NT2/D1 (cell line): ENCODE data around the gene SMCHD1.

Experiments used
- DNase-seq: peaks from one replicate; pipeline ENCODE4 v3.0.0-alpha.2; 2011; ENCODE audit warnings: low read depth, low spot score
- H3K27me3 ChIP-seq: 2 replicates; pipeline ENCODE4 v1.6.0; 2011; ENCODE audit warnings: mild to moderate bottlenecking; ENCODE audit not compliant: insufficient read length, insufficient read depth
- H3K36me3 ChIP-seq: 2 replicates; pipeline ENCODE4 v1.6.1; 2011; ENCODE audit warnings: mild to moderate bottlenecking, low read length, mixed read lengths; ENCODE audit not compliant: insufficient read depth, insufficient read length
- H3K4me1 ChIP-seq: 2 replicates; pipeline ENCODE4 v1.5.1; 2011; ENCODE audit not compliant: insufficient read depth, insufficient read length
- H3K4me3 ChIP-seq: 2 replicates; pipeline ENCODE4 v1.5.1; 2011; ENCODE audit warnings: low read depth; ENCODE audit not compliant: insufficient read length
- H3K9ac ChIP-seq: 2 replicates; pipeline ENCODE4 v1.6.0; 2011; ENCODE audit warnings: low read depth; ENCODE audit not compliant: insufficient read length
- H3K9me3 ChIP-seq: 2 replicates; pipeline ENCODE4 v1.5.1; 2011; ENCODE audit warnings: mild to moderate bottlenecking, low read length; ENCODE audit not compliant: insufficient read depth
- SUZ12 ChIP-seq: IDR thresholded peaks from 2 replicates; pipeline ENCODE4 v1.6.1; 2011; ENCODE audit not compliant: insufficient read length, insufficient read depth; ENCODE audit errors: extremely low read depth
- YY1 ChIP-seq: IDR thresholded peaks from 2 replicates; pipeline ENCODE4 v1.6.1; 2011; ENCODE audit not compliant: insufficient read length, insufficient read depth
- ZNF274 ChIP-seq: IDR thresholded peaks from 2 replicates; pipeline ENCODE4 v1.6.1; 2011; ENCODE audit warnings: mild to moderate bottlenecking, low read depth, low read length

The SMCHD1 gene

DNA sequence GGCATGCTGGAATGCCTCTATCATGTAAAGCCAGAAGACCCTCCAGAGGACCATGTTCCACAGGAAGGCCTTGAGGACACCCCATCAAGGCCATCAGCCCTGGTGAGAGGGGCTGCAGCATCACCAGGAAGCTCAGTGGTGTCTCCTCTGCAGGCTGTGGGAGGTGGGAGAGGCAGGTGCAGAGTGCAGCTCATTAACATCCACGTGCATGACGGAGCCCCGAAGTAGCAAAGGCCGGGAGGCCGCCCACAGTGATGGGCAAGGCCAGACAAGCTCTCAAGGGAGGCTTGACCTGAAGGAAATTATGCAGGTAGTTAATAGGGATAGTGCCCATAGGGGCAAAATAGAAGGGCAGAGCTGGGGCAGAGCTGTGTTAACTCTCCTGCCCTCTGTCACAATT, 30.3 kb upstream of the SMCHD1 start:
- no peak for TF ChIP-seq ZNF274
- no peak for TF ChIP-seq YY1
- TF ChIP-seq SUZ12: no peak
- H3K27me3 ChIP-seq: no peaks in the 10 kb centered on the region
- H3K9me3 ChIP-seq: no peaks in the 10 kb centered on the region
- H3K9ac ChIP-seq: no peak overlapping the region
- no peaks in the 10 kb centered on the region for H3K36me3 ChIP-seq
- H3K4me1 ChIP-seq: no peaks in the 10 kb centered on the region
- no peak overlapping the region for H3K4me3 ChIP-seq
- DNase-seq: no peak

- H3K27me3 ChIP-seq: no peaks in the 10 kb centered on the region
- H3K4me3 ChIP-seq: no peak overlapping the region
- no peaks in the 10 kb centered on the region for H3K36me3 ChIP-seq
- no peaks in the 10 kb centered on the region for H3K4me1 ChIP-seq
- TF ChIP-seq SUZ12 (no peak), ZNF274 (no peak), YY1 (no peak)
- H3K9ac ChIP-seq: no peak overlapping the region
- no peaks in the 10 kb centered on the region; the same call in 1 of the 2 replicates for H3K9me3 ChIP-seq
- DNase-seq: no peak
Observed at GRCh38 chr18:2627821-2628276, 27.7 kb upstream of the SMCHD1 start.

- DNase-seq: no peak
- no peak overlapping the region for H3K9ac ChIP-seq
- H3K36me3 ChIP-seq: no peaks in the 10 kb centered on the region
- no peak overlapping the region for H3K4me3 ChIP-seq
- H3K9me3 ChIP-seq: no peaks in the 10 kb centered on the region; the same call in none of the 2 replicates
- no peaks in the 10 kb centered on the region for H3K27me3 ChIP-seq
- no peak for TF ChIP-seq YY1
- no peak for TF ChIP-seq SUZ12
- no peak for TF ChIP-seq ZNF274
- no peaks in the 10 kb centered on the region for H3K4me1 ChIP-seq
Observed at GRCh38 chr18:2629003-2629402, 26.5 kb upstream of the SMCHD1 start.

DNA sequence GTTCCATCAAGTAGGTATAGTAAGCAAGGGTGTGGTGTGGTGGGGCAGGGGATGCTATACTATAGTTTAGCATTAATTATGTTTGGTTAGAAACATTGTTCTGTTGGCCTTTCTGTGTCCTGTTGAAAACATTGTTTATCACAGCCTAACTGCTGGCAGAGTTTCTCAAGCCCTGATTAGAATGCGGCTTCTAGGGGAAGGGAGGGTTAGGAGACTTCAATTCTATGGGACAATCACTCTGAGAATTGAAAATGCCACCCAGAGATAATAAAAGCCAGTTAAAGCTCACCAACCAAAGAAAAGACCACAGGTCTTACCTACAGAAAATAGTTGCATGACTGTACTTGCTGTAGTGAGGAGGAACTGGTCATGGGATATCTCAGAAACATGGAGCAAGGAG, 19.9 kb upstream of the SMCHD1 start:
- no peaks in the 10 kb centered on the region for H3K27me3 ChIP-seq
- no peak for DNase-seq
- no peaks in the 10 kb centered on the region for H3K36me3 ChIP-seq
- TF ChIP-seq YY1 (no peak), ZNF274 (no peak), SUZ12 (no peak)
- no peak overlapping the region for H3K9ac ChIP-seq
- no peaks in the 10 kb centered on the region; the same call in none of the 2 replicates for H3K9me3 ChIP-seq
- H3K4me1 ChIP-seq: no peaks in the 10 kb centered on the region
- no peak overlapping the region for H3K4me3 ChIP-seq

DNA sequence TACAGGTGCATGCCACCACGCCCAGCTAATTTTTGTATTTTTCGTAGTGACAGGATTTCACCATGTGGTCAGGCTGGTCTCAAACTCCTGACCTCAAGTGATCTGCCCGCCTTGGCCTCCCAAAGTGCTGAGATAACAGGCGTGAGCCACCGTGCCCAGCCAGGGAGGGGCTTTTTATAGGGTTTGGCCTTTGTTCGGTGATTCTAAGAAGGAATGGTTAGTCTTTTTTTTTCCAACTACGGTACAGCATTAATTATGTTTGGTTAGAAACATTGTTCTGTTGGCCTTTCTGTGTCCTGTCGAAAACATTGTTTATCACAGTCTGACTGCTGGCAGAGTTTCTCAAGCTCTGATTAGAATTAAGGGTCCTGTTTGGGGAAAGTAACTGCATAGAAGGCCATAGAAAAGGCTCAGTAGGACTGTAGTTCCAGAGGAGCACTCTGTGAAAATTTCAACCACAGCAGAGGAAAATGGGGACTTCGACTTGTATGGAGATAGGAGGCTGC, 19.3 kb upstream of the SMCHD1 start:
- TF ChIP-seq YY1: no peak
- no peak for TF ChIP-seq ZNF274
- TF ChIP-seq SUZ12: no peak
- Histone ChIP-seq H3K36me3 (no peaks in the 10 kb centered on the region), H3K9me3 (no peaks in the 10 kb centered on the region; the same call in none of the 2 replicates), H3K27me3 (no peaks in the 10 kb centered on the region), H3K4me3 (no peak overlapping the region), H3K9ac (no peak overlapping the region), H3K4me1 (no peaks in the 10 kb centered on the region)
- DNase-seq: no peak

- no peaks in the 10 kb centered on the region for H3K9me3 ChIP-seq
- H3K36me3 ChIP-seq: no peaks in the 10 kb centered on the region
- no peak for DNase-seq
- H3K9ac ChIP-seq: no peak overlapping the region
- H3K4me1 ChIP-seq: no peaks in the 10 kb centered on the region
- no peaks in the 10 kb centered on the region for H3K27me3 ChIP-seq
- TF ChIP-seq ZNF274 (no peak), YY1 (no peak), SUZ12 (no peak)
- no peak overlapping the region for H3K4me3 ChIP-seq
Observed at GRCh38 chr18:2641638-2642037, 13.9 kb upstream of the SMCHD1 start.

DNA sequence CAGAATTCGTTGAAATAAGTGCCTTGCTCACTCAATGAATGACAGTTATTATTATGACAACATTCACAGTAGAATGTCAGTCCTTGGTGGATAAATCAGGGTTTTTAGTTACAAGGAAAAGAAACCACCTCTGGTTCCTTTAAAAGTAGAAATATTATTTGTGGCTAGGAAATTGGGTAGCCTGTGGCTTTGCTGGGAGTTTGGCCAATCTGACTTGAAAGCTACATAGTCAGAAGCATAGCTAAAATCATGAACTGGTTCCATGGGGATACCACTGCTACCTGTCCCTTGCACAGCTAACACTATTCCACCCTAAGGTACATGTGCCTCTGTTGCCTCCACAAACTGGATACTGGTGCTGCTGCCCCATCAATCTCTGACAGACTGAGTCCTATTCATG, 12.8 kb upstream of the SMCHD1 start:
- Histone ChIP-seq H3K4me3 (no peak overlapping the region), H3K4me1 (no peaks in the 10 kb centered on the region), H3K9me3 (no peaks in the 10 kb centered on the region), H3K36me3 (no peaks in the 10 kb centered on the region), H3K27me3 (no peaks in the 10 kb centered on the region), H3K9ac (no peak overlapping the region)
- TF ChIP-seq SUZ12: no peak
- DNase-seq: no peak

DNA sequence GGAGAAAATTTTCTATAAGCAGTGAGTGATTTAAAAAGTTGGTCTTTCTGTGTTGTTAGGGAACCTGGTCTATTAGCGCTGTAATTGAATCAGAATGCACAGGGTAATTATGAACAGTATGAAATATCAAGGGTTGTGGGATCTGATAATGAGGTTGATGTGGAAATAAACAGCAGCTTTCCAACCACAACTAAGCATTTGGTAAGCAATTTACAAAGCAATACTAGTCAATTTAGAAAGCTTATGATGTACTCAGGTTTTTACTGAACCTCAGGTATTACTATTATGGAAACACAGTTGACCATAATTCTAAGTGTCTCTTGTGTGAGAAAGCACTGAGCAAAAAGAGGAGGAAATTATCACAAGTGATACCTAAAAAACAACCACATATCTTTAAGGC, 11.0 kb upstream of the SMCHD1 start:
- Histone ChIP-seq H3K4me1 (peaks cover 2% of the 10 kb centered on the region), H3K4me3 (no peak overlapping the region), H3K27me3 (no peaks in the 10 kb centered on the region), H3K9me3 (no peaks in the 10 kb centered on the region), H3K9ac (no peak overlapping the region), H3K36me3 (no peaks in the 10 kb centered on the region)
- DNase-seq: no peak
- no peak for TF ChIP-seq SUZ12
